Nucleus accumbens (tissue), 56 donors: ENCODE data around the gene PCBP4.
"Not testable (repeated sequence)": the region's sequence is repeated elsewhere in the genome, so short reads cannot be mapped to it uniquely, and the experiment has no call there.

ENCODE experiments used
- DNase-seq, 56 donors: peaks; one replicate each; lab custom pipeline; 2025; lab: John Stamatoyannopoulos, UW

The PCBP4 gene

GRCh38 chr3:51995346-51996163 lies 28.3 kb upstream of the PCBP4 start, which contains the start of gene RPL29:
TSS of gene RPL29 (minus strand) at chr3:51995895. CDS start at chr3:51995461, 434 bp downstream.
- peak in 55 of 56 donors; percentile 55 to 95 (median 85) for DNase-seq

GRCh38 chr3:51994530-51994929 lies 27.3 kb upstream of the PCBP4 start:
- no peak for DNase-seq

- not testable (repeated sequence) for DNase-seq
Observed at GRCh38 chr3:51993657-51994056, 26.4 kb upstream of the PCBP4 start.

GRCh38 chr3:51992017-51992682 lies 24.9 kb upstream of the PCBP4 start:
- no peak for DNase-seq

- DNase-seq: not testable (repeated sequence)
Observed at GRCh38 chr3:51990501-51990971, 23.3 kb upstream of the PCBP4 start.

- DNase-seq: no peak
Observed at GRCh38 chr3:51988286-51989146, 21.3 kb upstream of the PCBP4 start.

- no peak for DNase-seq
Observed at GRCh38 chr3:51987568-51987967, 20.3 kb upstream of the PCBP4 start.

GRCh38 chr3:51986010-51986947 lies 19.0 kb upstream of the PCBP4 start:
- no peak for DNase-seq

- no peak for DNase-seq
Observed at GRCh38 chr3:51985063-51985462, 17.8 kb upstream of the PCBP4 start.

GRCh38 chr3:51984269-51984647 lies 17.0 kb upstream of the PCBP4 start:
- DNase-seq: no peak

GRCh38 chr3:51983578-51984268 lies 16.5 kb upstream of the PCBP4 start:
- no peak for DNase-seq

GRCh38 chr3:51982838-51983577 lies 15.8 kb upstream of the PCBP4 start, which contains the start of gene ACY1:
TSS of gene ACY1 (plus strand) at chr3:51983535. CDS start at chr3:51984065, 530 bp downstream.
- DNase-seq: peak in 50 of 56 donors; percentile 29 to 85 (median 64)

GRCh38 chr3:51982352-51982837 lies 15.1 kb upstream of the PCBP4 start:
- DNase-seq: peak in 2 of 56 donors; percentile 44 to 46

GRCh38 chr3:51980253-51980652 lies 13.0 kb upstream of the PCBP4 start:
- DNase-seq: no peak

- DNase-seq: no peak
Observed at GRCh38 chr3:51978143-51978502, 10.9 kb upstream of the PCBP4 start.

- DNase-seq: no peak
Observed at GRCh38 chr3:51977446-51978142, 10.3 kb upstream of the PCBP4 start.

GRCh38 chr3:51975852-51976549 lies 8.7 kb upstream of the PCBP4 start:
- peak in 51 of 56 donors; percentile 28 to 91 (median 72) for DNase-seq
